NCI-H2196 (cell line): ENCODE data around the gene SLC24A4.

Experiments used
- DNase-seq: peaks from one replicate; lab custom pipeline; 2025; ENCODE audit not compliant: unreplicated experiment; lab: John Stamatoyannopoulos, UW

Gene SLC24A4, protein sequence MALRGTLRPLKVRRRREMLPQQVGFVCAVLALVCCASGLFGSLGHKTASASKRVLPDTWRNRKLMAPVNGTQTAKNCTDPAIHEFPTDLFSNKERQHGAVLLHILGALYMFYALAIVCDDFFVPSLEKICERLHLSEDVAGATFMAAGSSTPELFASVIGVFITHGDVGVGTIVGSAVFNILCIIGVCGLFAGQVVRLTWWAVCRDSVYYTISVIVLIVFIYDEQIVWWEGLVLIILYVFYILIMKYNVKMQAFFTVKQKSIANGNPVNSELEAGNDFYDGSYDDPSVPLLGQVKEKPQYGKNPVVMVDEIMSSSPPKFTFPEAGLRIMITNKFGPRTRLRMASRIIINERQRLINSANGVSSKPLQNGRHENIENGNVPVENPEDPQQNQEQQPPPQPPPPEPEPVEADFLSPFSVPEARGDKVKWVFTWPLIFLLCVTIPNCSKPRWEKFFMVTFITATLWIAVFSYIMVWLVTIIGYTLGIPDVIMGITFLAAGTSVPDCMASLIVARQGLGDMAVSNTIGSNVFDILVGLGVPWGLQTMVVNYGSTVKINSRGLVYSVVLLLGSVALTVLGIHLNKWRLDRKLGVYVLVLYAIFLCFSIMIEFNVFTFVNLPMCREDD

DNA sequence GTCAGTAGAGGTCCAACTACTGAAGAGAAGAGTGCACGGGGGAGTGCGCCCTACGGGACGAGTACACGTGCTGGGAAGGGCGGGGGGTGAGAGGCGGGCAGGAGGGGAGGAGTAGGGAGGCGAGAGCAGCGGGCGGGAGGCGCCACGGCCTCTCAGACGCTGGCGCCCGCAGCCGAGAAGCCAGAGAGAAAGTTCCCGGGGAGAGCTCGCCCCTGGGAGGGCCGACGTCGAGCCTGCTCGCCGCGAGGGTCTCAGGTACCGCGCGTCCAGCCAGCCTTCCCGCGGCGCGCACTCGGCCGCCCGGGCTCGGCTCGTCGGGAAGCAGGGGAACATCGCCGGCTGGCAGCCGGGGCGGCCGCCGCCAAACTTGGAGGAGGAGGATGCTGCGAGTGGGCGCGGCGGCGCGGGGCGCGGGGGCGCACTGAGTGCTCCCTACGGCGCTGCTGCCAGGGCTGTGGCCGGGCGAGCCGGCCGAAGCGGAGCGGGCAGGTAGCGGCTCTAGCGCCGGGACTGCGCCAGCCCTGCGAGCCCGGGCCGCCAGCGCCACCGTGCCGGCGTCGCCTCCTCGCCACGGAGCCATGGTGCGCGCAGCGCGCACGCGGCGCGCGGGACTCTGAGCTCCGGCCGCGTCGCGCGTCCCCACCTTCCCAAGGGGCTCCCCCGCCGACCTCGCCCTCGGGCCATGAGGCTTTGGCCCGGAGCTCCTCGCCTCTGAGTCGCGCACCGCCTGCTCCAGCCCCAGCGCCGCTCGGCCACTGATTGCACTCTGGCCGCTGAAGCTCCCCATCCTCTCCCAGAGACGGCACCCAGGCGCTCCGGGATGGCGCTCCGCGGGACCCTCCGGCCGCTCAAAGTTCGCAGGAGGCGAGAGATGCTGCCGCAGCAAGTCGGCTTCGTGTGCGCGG, at the start of gene SLC24A4:
Gene SLC24A4 (plus strand): TSS at position 155 of the 905 bp plus-strand sequence. CDS start 666 bp downstream, at position 821.
- DNase-seq = no peak

DNA sequence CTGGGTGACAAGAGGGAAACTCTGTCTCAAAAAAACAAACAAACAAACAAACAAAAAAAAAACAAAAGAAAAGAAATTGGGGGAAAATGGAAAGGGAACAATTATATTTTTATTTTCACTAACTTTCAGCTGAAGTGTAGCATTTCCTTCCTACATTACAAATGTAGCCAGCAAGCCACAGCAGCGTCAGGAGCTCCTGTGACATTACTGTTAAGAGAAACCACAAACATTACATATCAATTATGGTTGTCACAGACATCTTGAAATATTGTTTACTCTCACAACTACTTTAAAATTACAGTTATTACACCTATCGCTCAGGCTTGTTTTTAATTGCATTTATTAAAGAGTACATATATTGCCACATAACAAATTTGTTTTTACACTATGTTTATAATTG, 49.8 kb upstream of the SLC24A4 start:
- DNase-seq = no peak

- DNase-seq = no peak
Measured at GRCh38 chr14:92274055-92274454, 48.9 kb upstream of the SLC24A4 start.

- DNase-seq = no peak
Measured at GRCh38 chr14:92276074-92276473, 46.9 kb upstream of the SLC24A4 start.

GRCh38 chr14:92277031-92277430, 45.9 kb upstream of the SLC24A4 start:
- no peak for DNase-seq

GRCh38 chr14:92280554-92281262, 42.3 kb upstream of the SLC24A4 start:
- DNase-seq = no peak

- no peak for DNase-seq
Measured at GRCh38 chr14:92282669-92283068, 40.3 kb upstream of the SLC24A4 start.

- DNase-seq = no peak
Measured at GRCh38 chr14:92285311-92285710, 37.7 kb upstream of the SLC24A4 start.

DNA sequence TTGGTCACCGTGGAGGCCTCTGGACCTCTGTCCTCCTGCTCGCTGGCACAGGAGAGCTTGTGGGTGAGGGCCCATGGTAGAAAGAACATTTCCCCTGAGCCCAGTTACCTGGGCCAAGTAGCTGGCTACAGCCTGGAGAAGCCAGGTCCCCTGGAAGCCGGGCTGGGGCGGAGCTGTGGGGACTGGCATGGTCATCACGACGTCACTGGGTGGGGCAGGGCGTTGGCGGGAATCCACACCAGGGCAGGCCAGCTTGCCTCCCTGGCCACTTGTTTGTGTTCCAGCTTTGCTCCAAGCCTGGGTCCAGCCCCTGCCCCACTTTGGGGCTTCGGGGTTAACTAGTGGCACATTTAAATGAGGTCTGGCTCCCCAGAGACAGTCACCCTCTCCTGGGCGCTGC, 35.0 kb upstream of the SLC24A4 start:
- DNase-seq = no peak

DNA sequence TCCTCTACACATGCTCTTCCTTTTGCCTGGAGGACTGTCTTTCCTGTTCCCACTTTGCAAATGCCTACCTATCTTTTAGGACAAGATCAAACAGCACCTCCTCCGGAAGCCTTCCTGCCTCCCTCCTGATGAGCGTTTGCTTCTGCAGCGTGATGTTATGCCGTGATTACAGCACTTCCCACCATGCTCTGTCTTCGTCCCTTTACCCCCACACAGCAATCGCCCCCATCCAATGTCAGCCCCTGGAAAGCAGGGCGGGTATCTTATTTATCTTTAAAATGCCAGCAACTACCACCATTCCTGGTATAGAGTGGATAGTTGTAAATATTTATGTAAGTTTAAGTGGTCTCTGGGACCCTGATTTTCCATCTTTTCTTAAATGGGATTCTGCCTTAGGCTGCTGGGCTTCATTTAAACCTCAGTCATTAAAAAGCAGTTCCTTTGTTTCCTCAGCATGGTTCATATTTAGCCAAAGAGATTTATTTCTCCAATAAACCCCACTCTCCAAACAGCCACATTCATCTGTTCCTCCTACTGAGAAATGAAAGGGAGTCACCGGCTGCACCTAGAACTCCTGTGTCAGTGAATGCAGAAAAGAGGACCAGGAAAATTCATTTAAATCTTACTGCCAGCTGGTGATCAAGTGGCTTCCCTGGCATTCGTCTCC, 33.8 kb upstream of the SLC24A4 start:
- DNase-seq = no peak

GRCh38 chr14:92292673-92293072, 30.3 kb upstream of the SLC24A4 start:
- DNase-seq = no peak

DNA sequence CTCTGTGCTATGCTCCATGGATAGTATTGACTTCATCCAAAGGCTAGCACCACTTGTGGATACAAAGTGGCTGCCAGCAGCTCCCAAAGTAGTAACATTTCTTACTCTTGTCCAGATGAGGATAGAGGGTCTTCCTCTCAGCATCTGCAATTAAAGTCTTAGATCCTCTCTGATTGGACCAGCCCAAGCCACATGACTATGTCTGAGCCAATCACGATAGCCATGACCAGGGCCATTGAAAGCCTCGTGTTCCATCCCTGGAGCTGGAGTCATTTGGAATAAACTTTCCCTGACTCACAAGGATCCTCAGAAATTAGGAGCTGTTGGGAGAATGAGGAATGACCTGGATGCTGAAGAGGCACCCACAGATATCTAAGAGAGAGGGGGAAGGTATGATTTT, 28.5 kb upstream of the SLC24A4 start:
- DNase-seq = no peak

DNA sequence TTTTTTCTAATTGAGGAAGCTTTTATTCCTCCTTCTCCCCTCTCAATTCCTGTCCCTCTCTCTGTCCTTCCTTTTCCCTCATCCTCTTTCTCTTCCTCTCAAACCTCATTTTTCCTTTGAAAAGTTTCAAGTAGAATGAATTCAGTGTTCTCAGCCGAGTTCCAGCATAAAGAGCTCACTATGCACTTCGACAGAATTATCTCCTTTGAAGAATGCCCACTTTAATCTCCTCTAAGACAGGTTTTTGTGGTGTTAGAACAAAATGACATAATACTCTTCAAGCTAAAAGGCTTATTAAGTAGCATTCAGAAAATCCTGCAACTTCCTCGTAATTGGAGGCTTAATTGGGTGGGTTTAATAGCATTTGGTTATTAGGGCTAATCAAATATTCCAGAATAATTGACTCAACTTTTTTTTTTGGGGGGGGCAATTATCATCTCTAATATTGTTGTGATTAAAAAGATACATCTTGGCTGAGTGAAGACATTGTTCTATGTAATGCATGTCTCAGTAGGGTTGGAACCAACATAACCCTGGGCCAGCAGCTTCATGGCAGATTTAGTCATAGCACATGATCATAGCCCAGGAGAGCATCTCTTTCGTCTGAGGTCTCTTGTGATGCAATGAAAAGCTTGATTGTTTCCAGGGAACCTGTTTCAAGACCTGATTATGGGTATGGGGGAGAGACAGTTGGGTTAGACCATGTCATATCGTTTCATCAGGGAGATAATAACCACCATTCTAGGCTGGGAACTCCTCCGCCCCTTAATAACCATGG, 25.0 kb upstream of the SLC24A4 start:
- no peak for DNase-seq

DNA sequence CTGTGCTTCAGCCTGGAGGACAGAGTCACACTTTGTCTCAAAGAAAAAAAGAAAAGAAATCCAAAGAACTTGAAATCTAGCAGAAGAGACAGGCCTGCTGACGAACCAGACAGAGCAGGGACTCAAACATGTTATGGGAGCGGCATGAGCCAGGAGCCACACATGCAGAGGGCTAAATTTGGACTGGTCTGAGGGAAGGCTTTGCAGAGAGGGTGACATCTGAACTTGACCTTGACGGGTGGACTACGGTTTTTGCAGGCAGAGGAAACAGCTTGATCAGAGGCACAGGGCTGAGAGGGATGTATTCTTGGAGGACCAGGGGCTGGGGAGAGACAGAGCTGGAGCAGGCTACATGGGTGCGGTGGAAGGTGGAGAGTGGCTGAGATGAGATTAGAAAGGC, 20.5 kb upstream of the SLC24A4 start:
- DNase-seq = no peak

DNA sequence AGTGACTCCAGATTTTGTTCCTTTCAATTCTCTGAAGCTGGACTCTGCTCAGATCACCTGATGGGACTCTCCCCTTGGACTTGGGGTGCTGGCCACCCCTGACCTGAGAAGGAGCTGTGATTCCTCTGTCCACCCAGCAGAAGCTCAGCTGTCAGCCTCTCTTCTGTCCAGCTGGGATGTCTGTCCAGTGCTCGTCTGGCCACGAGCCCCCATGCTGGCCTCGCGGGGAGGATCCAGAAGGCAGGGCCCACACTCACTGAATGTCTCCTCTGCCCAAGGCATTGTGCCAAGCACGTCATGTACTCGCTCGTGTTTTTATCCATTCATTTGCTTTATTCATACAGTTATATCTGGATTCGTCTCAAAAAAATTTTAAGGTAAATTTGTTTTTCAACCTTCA, 14.2 kb upstream of the SLC24A4 start:
- DNase-seq = no peak

DNA sequence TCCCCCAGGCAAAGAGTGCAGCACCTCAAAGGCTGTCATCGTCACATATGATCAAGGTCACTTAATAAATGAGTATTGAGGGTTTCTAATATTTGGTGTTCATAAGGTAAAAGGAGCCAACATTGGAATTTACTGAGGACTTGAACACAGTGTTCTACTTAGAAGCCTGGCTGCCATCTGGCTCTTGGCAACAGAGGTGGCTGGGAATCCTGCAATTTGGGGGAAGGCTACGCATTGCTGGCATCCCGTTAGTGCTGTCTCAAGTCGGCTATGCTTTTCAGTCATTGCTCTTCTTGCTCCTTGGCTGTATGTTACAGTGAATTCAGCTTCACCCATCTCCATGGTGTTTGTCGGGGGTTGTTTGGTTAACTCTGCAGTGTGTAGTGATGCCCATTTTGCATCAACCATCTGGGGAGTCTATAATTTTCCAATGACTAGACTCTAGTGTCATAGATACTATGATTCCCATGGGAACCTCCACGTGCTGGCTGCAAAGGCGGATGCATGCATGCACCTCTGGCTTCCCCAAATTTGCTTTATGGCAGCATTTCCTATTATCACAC, 12.9 kb upstream of the SLC24A4 start:
- DNase-seq = no peak

DNA sequence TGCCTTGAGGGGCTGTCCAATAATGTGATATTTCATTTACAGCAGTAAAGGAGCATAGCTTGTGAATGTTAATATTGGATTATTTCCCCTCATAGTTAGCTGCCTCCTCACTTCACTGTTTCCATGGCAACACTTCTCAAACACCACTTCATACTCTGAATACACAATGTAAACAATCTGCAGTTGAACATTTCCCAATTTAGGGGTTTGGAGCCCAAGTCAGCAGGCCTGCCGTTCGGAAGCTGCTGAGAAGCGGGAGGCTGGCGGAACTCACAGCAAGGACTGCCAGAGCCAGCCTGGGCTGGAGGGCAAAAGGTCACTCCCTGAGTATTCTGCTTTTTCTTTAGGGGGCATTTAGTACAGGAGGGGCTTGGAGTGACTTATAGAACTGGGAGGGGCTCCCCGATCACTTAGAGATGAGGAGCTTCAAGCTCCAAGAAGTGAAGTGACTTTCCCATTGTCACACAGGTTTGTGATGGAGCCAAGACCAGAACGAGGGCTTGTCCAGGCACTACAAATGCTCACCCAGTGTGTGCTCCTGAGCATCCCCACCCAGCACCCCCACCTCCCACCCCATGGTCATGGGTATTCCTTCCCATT, 12.1 kb upstream of the SLC24A4 start:
- no peak for DNase-seq

DNA sequence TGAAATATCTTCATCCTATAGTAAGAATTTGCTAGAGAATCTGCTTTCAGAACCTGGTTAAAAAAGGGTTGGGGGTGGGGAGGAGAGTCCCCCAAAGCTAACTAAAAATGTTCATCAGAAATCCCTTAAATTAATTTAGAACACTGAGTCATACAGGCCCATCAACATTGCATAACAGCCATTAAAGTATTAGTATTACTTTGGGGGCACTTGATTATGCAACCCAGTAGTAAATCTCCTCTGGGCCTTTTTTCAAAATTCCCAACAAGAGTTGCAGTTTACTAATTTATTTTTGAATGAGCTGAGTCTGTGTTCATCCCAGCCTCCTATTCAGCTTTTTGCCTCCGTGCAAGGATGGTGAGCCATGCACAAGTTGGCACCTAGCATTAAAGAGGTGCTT, 8.8 kb upstream of the SLC24A4 start:
- DNase-seq = no peak
